ENCODE data around the gene ZDHHC12. TPM values are rescaled to one million over a fixed set of nuclear protein-coding genes. Genes with fewer than 3 reads are reported as not detected.
A peak's percentile ranks its signal among the peaks of the same experiment; 100 is the strongest.

The ZDHHC12 gene
- total and polyA plus RNA-seq, 10 of the 15 experiments (the other 5 are each of a cell fraction or from before 2014, with no cell fraction given): 0.95 to 146 (median 49.9) TPM

DNA sequence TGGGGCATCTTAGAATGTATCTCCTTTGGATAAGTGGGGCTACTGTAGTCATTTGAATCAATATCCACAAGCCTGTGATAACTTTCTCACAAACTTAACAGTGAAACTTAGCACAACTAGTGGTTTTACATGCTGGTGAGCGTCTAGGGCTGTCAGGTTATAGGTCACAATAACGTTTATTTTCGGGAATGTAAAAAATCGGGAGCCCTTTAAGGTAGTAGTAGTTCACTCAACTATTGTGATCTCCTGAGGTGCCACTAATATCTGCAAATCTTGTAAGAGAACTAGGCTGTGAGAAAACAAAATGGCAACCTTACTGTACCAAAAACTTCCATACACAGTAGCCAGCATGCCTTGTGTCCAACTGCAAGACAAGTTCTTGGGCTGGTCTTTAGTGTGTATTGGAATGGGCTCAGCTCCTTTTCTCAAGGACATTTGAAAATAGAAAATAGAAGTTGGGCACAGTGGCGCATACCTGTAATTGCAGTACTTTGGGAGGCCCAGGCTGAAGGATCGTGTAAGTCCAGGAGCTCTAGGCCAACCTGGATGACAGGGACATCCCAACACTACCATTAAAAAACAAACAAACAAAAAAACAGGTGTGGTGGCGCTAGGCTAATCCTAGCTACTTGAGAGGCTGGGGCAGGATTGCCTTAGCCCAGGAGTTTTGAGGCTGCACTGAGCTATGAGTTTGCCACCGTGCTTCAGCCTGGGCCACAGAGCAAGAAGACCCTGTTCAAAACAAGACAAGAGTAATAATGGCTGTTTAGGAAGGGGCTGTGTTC lies 26.8 kb downstream of the ZDHHC12 start:
- Histone ChIP-seq H3K9me3 (replicated peaks; ENCODE audit: control insufficient read depth, insufficient read depth, low read length) (no peaks in the 10 kb centered on the region), H3K79me2 (ENCODE audit: control insufficient read depth, insufficient read depth, low read length) (peaks cover 18% of the 10 kb centered on the region), H3K4me1 (ENCODE audit: control insufficient read depth, insufficient read depth, low read length) (peaks cover 3% of the 10 kb centered on the region; the same call in 1 of the 2 replicates), H3K27ac (ENCODE audit: control insufficient read depth, insufficient read depth) (no peak overlapping the region), H3K27me3 (replicated peaks in 1 of 2; ENCODE audit: control insufficient read depth in 2 of 2, insufficient read depth in 2 of 2, low read length in 1 of 2) (no peaks in the 10 kb centered on the region), H3K4me2 (ENCODE audit: control insufficient read depth, insufficient read depth) (no peak overlapping the region), H3K4me3 (no peak overlapping the region), H2AFZ (ENCODE audit: control insufficient read depth, low read depth, low read length) (no peak overlapping the region), H3K36me3 (ENCODE audit: control insufficient read depth in 2 of 2, insufficient read depth in 2 of 2, low read length in 1 of 2) (peaks cover 2 to 18% of the 10 kb centered on the region in 2 experiments), H3K9ac (ENCODE audit: control insufficient read depth, insufficient read depth, low read length) (no peak overlapping the region), H4K20me1 (ENCODE audit: control insufficient read depth, insufficient read depth) (no peaks in the 10 kb centered on the region; the same call in 1 of the 2 replicates)
- peak; percentile 83 for TF ChIP-seq POLR2AphosphoS5 (IDR thresholded peaks at IDR 0.05; ENCODE audit: low read length)
- 0 out of 2 replicates have a peak, but pooled peaks have one; percentile 16 for TF ChIP-seq POLR2AphosphoS2 (IDR thresholded peaks at IDR 0.05; ENCODE audit: low read depth, low read length)
- no peak for TF ChIP-seq NFYB (IDR thresholded peaks at IDR 0.05; ENCODE audit: insufficient read depth, low read depth, low read length)
- TF ChIP-seq, protein P1, sequence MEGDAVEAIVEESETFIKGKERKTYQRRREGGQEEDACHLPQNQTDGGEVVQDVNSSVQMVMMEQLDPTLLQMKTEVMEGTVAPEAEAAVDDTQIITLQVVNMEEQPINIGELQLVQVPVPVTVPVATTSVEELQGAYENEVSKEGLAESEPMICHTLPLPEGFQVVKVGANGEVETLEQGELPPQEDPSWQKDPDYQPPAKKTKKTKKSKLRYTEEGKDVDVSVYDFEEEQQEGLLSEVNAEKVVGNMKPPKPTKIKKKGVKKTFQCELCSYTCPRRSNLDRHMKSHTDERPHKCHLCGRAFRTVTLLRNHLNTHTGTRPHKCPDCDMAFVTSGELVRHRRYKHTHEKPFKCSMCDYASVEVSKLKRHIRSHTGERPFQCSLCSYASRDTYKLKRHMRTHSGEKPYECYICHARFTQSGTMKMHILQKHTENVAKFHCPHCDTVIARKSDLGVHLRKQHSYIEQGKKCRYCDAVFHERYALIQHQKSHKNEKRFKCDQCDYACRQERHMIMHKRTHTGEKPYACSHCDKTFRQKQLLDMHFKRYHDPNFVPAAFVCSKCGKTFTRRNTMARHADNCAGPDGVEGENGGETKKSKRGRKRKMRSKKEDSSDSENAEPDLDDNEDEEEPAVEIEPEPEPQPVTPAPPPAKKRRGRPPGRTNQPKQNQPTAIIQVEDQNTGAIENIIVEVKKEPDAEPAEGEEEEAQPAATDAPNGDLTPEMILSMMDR (IDR thresholded peaks at IDR 0.05 in 2 of 3, conservative IDR thresholded peaks at IDR 0.05 in 1 of 3; ENCODE audit: control insufficient read depth in 2 of 3, extremely low read depth in 1 of 3, insufficient read depth in 1 of 3, low read depth in 3 of 3, low read length in 3 of 3): no peak
- TF ChIP-seq ZBED1 (IDR thresholded peaks at IDR 0.05; ENCODE audit: borderline replicate concordance): peak; percentile 16; the same call in 1 of the 2 replicates
- no peak for DNase-seq (ENCODE audit: low read depth, low spot score)
- CTCF ChIA-PET: interaction anchor here (1.1 kb wide), 2 partner anchors 21 to 74 kb away, joined by 4 read pairs; no protein-coding TSS in a partner anchor
- FAIRE-seq: no peak
- in situ Hi-C loops (cut with MboI): no loop called here
- intact Hi-C loops (cut with micrococcal nuclease; ENCODE audit: unreplicated experiment): no loop called here
- 69% methylated on average over 8 of the region's 8 CpGs for WGBS (ENCODE audit: insufficient coverage, insufficient replicate concordance, low lambda C conversion rate, missing lambda C conversion rate)
- SMC1A ChIA-PET (ENCODE audit: uncharacterized antibody, unreplicated experiment): interaction anchor here (0.6 to 2.2 kb wide), 5 partner anchors 12 to 420 kb away, joined by 3 to 6 read pairs (median 3); no protein-coding TSS in a partner anchor
- peak; percentile 10; the same call in 2 of the 3 replicates for ATAC-seq
- POLR2A ChIA-PET: interaction anchor here (0.6 to 1.3 kb wide), 7 partner anchors 9 to 272 kb away, joined by 3 to 11 read pairs (median 4); partner anchors contain the start of gene DYNC2I2
- no TSS peak for BruUV-seq (replicated peaks)
- RAD21 ChIA-PET (ENCODE audit: unreplicated experiment): interaction anchor here (0.6 to 1.0 kb wide), 2 partner anchors 14 to 27 kb away, joined by 3 to 4 read pairs; partner anchors contain the start of gene ZDHHC12
